ENCODE measurements around the gene SSH2. TPM values are rescaled to one million over a fixed set of nuclear protein-coding genes. Genes with fewer than 3 reads are reported as not detected.
A peak's percentile ranks its signal among the peaks of the same experiment; 100 is the strongest.

The SSH2 gene
- total RNA-seq, 4 donors from 2014 or later = 30.2 to 38.6 (median 35.5) TPM

DNA sequence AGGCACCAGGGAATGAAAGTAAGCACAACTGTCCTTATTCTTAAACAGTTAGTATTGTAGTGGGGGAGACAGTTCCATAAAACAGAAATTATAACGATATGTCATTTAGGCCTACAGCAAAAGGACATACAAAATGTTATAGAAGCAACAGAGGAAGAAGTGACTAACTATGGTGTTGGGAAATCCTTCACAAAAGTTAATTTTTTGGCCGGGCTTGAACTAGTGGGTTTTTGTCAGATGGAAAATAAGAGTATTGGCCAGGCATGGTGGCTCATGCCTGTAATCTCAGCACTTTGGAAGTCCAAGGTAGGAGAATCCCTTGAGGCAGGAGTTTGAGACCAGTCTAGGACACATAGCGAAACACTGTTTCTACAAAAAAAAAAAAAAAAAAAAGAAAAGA, 127.8 kb downstream of the SSH2 start:
- peaks cover 0 to 4% of the 10 kb centered on the region in 2 donors for H3K4me1 ChIP-seq
- WGBS, 2 donors = 93 to 94% methylated on average over 3 of the region's 3 CpGs
- DNase-seq = no peak
- H3K27me3 ChIP-seq = no peaks in the 10 kb centered on the region
- H3K36me3 ChIP-seq = no peaks in the 10 kb centered on the region
- no peaks in the 10 kb centered on the region for H3K9me3 ChIP-seq
- H3K4me3 ChIP-seq (replicated peaks in 1 of 3) = no peak overlapping the region
- no peak overlapping the region for H3K27ac ChIP-seq
- intact Hi-C loops (cut with DNase I) = no loop called here
- no peak for TF ChIP-seq POLR2A (IDR thresholded peaks at IDR 0.05)
- TF ChIP-seq, protein P1, sequence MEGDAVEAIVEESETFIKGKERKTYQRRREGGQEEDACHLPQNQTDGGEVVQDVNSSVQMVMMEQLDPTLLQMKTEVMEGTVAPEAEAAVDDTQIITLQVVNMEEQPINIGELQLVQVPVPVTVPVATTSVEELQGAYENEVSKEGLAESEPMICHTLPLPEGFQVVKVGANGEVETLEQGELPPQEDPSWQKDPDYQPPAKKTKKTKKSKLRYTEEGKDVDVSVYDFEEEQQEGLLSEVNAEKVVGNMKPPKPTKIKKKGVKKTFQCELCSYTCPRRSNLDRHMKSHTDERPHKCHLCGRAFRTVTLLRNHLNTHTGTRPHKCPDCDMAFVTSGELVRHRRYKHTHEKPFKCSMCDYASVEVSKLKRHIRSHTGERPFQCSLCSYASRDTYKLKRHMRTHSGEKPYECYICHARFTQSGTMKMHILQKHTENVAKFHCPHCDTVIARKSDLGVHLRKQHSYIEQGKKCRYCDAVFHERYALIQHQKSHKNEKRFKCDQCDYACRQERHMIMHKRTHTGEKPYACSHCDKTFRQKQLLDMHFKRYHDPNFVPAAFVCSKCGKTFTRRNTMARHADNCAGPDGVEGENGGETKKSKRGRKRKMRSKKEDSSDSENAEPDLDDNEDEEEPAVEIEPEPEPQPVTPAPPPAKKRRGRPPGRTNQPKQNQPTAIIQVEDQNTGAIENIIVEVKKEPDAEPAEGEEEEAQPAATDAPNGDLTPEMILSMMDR (IDR thresholded peaks at IDR 0.05) = no peak

DNA sequence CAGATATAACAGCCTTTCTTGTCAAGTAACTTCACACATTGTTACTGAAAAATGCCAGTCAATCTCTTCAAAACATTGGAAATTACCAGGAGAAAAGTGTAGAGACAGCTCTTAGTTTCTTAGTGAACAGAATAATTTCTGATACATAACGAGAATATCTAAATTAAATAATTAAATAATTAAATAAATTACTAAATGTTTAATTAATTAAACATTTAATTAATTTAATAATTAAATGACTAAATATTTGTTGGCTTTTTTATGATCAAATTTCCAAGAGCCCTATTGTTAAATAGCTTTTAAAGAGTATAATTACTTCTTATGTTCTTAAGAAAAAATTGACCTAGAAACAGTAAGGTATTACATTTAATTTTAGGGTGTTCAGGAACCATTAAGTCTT, 129.6 kb downstream of the SSH2 start:
- H3K36me3 ChIP-seq = no peaks in the 10 kb centered on the region
- H3K27me3 ChIP-seq = no peaks in the 10 kb centered on the region
- H3K9me3 ChIP-seq = no peaks in the 10 kb centered on the region
- H3K4me1 ChIP-seq = peaks cover 0 to 4% of the 10 kb centered on the region in 2 donors
- H3K4me3 ChIP-seq (replicated peaks in 1 of 3) = no peak overlapping the region
- no peak for TF ChIP-seq POLR2A (IDR thresholded peaks at IDR 0.05)
- TF ChIP-seq, protein P1 (IDR thresholded peaks at IDR 0.05) = no peak
- intact Hi-C loops (cut with DNase I) = no loop called here
- no peak for DNase-seq
- WGBS, 2 donors = 97 to 99% methylated on average over 1 of the region's 1 CpG
- no peak overlapping the region for H3K27ac ChIP-seq

DNA sequence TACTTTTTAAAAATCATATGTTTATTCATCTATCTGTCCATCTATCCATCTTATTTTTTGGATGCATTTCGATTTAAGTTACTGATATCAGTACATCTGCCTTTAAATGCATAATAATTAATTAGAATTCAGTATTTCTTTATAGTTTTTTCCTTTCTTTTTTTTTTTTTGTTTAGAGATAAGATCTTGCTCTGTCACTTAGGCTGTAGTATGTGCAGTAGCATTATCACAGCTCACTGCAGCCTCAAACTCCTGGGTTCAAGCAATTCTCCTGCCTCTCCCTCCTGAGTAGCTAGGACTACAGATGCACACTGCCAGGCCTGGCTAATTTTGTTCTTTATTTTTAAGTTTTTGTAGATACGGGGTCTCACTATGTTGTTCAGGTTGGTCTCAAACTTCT, 133.4 kb downstream of the SSH2 start:
- WGBS, 2 donors = 94 to 96% methylated on average over 2 of the region's 2 CpGs
- H3K27me3 ChIP-seq = no peaks in the 10 kb centered on the region
- H3K9me3 ChIP-seq = no peaks in the 10 kb centered on the region
- intact Hi-C loops (cut with DNase I) = no loop called here
- peaks cover 26 to 31% of the 10 kb centered on the region in 2 donors for H3K4me1 ChIP-seq
- H3K36me3 ChIP-seq = no peaks in the 10 kb centered on the region
- TF ChIP-seq, protein P1 (IDR thresholded peaks at IDR 0.05) = no peak
- TF ChIP-seq POLR2A (IDR thresholded peaks at IDR 0.05) = no peak
- no peak overlapping the region for H3K27ac ChIP-seq
- H3K4me3 ChIP-seq (replicated peaks in 1 of 3) = no peak overlapping the region
- DNase-seq = no peak

DNA sequence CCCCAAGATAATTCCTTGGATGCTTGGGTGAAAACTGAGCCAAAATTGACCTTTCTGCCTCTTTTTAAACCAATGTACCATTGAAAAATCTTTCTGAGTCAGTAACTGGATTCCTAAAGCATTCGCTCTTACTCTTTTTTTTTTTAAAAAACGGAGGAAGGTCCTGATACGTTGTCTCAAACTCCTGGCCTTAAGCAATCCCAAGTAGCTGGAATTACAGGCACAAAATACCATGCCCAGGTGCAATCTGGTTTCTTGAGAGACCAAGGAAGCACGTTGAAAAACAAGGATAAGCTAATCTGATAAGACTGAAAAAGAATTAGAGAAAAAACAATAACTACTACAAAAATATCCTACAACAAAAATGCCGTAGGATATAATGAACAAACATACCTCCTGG, 136.5 kb downstream of the SSH2 start:
- intact Hi-C loops (cut with DNase I) = no loop called here
- no peaks in the 10 kb centered on the region for H3K27me3 ChIP-seq
- TF ChIP-seq POLR2A (IDR thresholded peaks at IDR 0.05) = no peak
- TF ChIP-seq, protein P1 (IDR thresholded peaks at IDR 0.05) = no peak

DNA sequence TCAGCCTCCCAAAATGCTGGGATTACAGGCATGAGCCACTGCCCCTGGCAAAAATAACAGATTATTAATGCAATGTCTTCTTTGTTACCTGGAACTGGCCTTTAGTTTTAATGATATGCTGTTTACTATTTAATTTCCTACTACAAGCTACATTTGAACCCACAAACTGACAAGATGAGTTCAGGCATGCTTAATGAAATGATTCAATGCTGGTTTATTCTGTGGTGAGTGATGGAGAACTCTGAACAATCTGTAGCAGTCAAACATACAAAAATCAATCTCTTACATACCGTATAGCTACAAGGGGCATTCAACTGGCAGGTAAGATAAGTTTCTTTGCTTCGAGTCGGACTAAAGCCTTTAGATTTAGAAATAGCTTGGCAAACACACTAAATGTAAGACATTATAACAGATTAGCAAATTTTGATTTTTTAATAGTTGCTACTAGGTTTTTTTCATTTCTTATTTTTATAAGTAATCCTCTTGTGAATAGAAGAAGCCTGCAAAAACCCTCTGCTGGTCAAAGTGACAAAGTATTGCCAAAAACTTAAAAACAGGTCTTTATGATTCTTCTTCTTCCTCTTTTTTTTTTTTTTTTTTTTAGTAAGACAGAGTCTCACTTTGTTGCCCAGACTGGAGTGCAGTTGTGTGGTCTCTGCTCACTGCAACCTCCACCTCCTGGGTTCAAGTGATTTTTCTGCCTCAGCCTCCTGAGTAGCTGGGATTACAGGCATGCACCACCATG, 138.5 kb downstream of the SSH2 start:
- H3K4me1 ChIP-seq = peaks cover 54 to 63% of the 10 kb centered on the region in 2 donors
- H3K9me3 ChIP-seq = no peaks in the 10 kb centered on the region
- no peak for DNase-seq
- no peak for TF ChIP-seq POLR2A (IDR thresholded peaks at IDR 0.05)
- TF ChIP-seq, protein P1 (IDR thresholded peaks at IDR 0.05) = no peak
- H3K4me3 ChIP-seq (replicated peaks in 1 of 3) = no peak overlapping the region
- H3K27me3 ChIP-seq = no peaks in the 10 kb centered on the region
- H3K36me3 ChIP-seq = no peaks in the 10 kb centered on the region
- peak overlapping the region; percentile 81 to 91 (median 90) for H3K27ac ChIP-seq
- intact Hi-C loops (cut with DNase I) = no loop called here
- 92 to 95% methylated on average over 3 of the region's 3 CpGs for WGBS, 2 donors

More for the DNA sequence above, 136.5 kb downstream of the SSH2 start:
- Histone ChIP-seq H3K4me1 (peaks cover 54 to 62% of the 10 kb centered on the region in 2 donors), H3K9me3 (no peaks in the 10 kb centered on the region), H3K27ac (peak overlapping the region; percentile 81 to 91 (median 90)), H3K4me3 (replicated peaks in 1 of 3) (no peak overlapping the region), H3K36me3 (no peaks in the 10 kb centered on the region)
- 30 to 48% methylated on average over 5 of the region's 5 CpGs for WGBS, 2 donors
- DNase-seq = peak in 1 of 2 donors; percentile 30

All from thyroid gland (tissue), 4 donors.